Naive thymus-derived CD4-positive, alpha-beta T cell (primary cell): Measurements from ENCODE around the gene KLC1. TPM values are rescaled to one million over a fixed set of nuclear protein-coding genes. Genes with fewer than 3 reads are reported as not detected.
A peak's percentile ranks its signal among the peaks of the same experiment; 100 is the strongest.

Experiments
- ATAC-seq: fragments of 150-1000 bp; cut with Tn5 transposase; 2 replicates; pipeline ENCODE4 v1.10.0; 2021; ENCODE audit warnings: mild to moderate bottlenecking, moderate library complexity
- CTCF ChIA-PET: fragments of 350-600 bp; sonication (Branson Sonifier 250); formaldehyde crosslinking; loops from one replicate; lab custom pipeline; 2021; ENCODE audit warnings: antibody characterized with exemption; lab: Charles Lee
- POLR2A ChIA-PET: fragments of 350-600 bp; sonication (Branson Sonifier 250); formaldehyde crosslinking; loops from one replicate; lab custom pipeline; 2021; ENCODE audit warnings: antibody characterized with exemption, inconsistent platforms; lab: Charles Lee
- DNase-seq, 9 donors: peaks; one replicate each; pipeline versions ENCODE4 v3.0.0 to v3.0.0-alpha.2; 2020 to 2022; ENCODE audit warnings: mixed read lengths in 1 of 9
- H3K27ac ChIP-seq: one replicate; pipeline ENCODE4 v1.7.0; 2013; ENCODE audit warnings: mild to moderate bottlenecking, low read depth, low read length, moderate library complexity
- H3K27me3 ChIP-seq, 2 donors: one replicate each; pipeline ENCODE4 v1.7.0; 2013; ENCODE audit warnings: low read length in 2 of 2, mild to moderate bottlenecking in 2 of 2, moderate library complexity in 2 of 2; ENCODE audit not compliant: control insufficient read depth in 2 of 2, insufficient read depth in 2 of 2
- H3K36me3 ChIP-seq, 3 experiments: 1 replicate in 2 of 3; 2 replicates in 1 of 3; pipeline ENCODE4 v1.7.0; 2013; ENCODE audit warnings: low read length in 3 of 3, mild to moderate bottlenecking in 3 of 3, moderate library complexity in 1 of 3; ENCODE audit not compliant: insufficient read depth in 3 of 3, control insufficient read depth in 2 of 3
- H3K4me1 ChIP-seq, 2 donors: one replicate each; pipeline ENCODE4 v1.7.0; 2013; ENCODE audit warnings: low read length in 2 of 2, mild to moderate bottlenecking in 2 of 2, moderate library complexity in 1 of 2; ENCODE audit not compliant: control insufficient read depth in 2 of 2, insufficient read depth in 2 of 2
- H3K4me3 ChIP-seq: 2 replicates; pipeline ENCODE4 v1.7.0; 2013; ENCODE audit warnings: mild to moderate bottlenecking, low read length
- H3K9me3 ChIP-seq, 3 experiments: 1 replicate in 2 of 3; 2 replicates in 1 of 3; pipeline ENCODE4 v1.7.0; 2013; ENCODE audit warnings: low read length in 3 of 3; ENCODE audit not compliant: control insufficient read depth in 2 of 3
- H3K27ac Mint-ChIP-seq, 9 donors: one replicate each; pipeline ENCODE4 v1.8.0; 2020 to 2022; ENCODE audit warnings: mixed read lengths in 9 of 9, mild to moderate bottlenecking in 8 of 9, moderate library complexity in 5 of 9, inconsistent platforms in 2 of 9
- H3K27me3 Mint-ChIP-seq, 5 donors: one replicate each; pipeline ENCODE4 v1.8.0; 2021 to 2022; ENCODE audit warnings: mixed read lengths in 5 of 5, mild to moderate bottlenecking in 1 of 5
- H3K36me3 Mint-ChIP-seq, 5 donors: one replicate each; pipeline ENCODE4 v1.8.0; 2020 to 2022; ENCODE audit warnings: mixed read lengths in 5 of 5, mild to moderate bottlenecking in 3 of 5, inconsistent platforms in 1 of 5
- H3K4me1 Mint-ChIP-seq, 7 donors: one replicate each; pipeline ENCODE4 v1.8.0; 2020 to 2022; ENCODE audit warnings: mixed read lengths in 7 of 7, mild to moderate bottlenecking in 3 of 7, inconsistent platforms in 1 of 7
- H3K4me3 Mint-ChIP-seq, 10 donors: one replicate each; pipeline ENCODE4 v1.8.0; 2020 to 2022; ENCODE audit warnings: mild to moderate bottlenecking in 10 of 10, mixed read lengths in 10 of 10, moderate library complexity in 6 of 10, inconsistent platforms in 2 of 10
- H3K9me3 Mint-ChIP-seq, 11 donors: one replicate each; pipeline ENCODE4 v1.8.0; 2020 to 2022; ENCODE audit warnings: mixed read lengths in 11 of 11, mild to moderate bottlenecking in 4 of 11, inconsistent platforms in 1 of 11, moderate library complexity in 1 of 11
- intact Hi-C, 2 donors: fragments of 100-400 bp; cut with micrococcal nuclease; formaldehyde crosslinking; loops; one replicate each; pipeline ENCODE4 v1.15.1; 2023
- polyA plus RNA-seq, 2 donors: library from polyadenylated mRNA; unstranded; fragments of 300-500 nt; fragmentation: Illumina TruSeq; gene quantifications; one replicate each; pipeline ENCODE4 v1.2.3, GENCODE V29; 2021
- total RNA-seq, 6 experiments: library from RNA in 5 of 6; stranded (reverse) in 5 of 6; gene quantifications; 1 replicate in 5 of 6; 2 replicates in 1 of 6; pipeline ENCODE4 v1.2.3 and lab custom pipeline; 2021 to 2026

Gene KLC1
- total and polyA plus RNA-seq, 7 experiments from 2014 or later: 65.5 to 268 (median 161) TPM

- Mint-ChIP-seq H3K4me1 (peaks cover 0 to 4% (median 0%) of the 10 kb centered on the region in 7 donors), H3K27me3 (no peaks in the 10 kb centered on the region), H3K27ac (no peak overlapping the region), H3K9me3 (no peaks in the 10 kb centered on the region), H3K4me3 (no peak overlapping the region), H3K36me3 (peaks cover 0 to 34% (median 9%) of the 10 kb centered on the region in 5 donors)
- Histone ChIP-seq H3K9me3 (no peaks in the 10 kb centered on the region), H3K27me3 (no peaks in the 10 kb centered on the region), H3K4me1 (no peaks in the 10 kb centered on the region), H3K27ac (no peak overlapping the region), H3K36me3 (peaks cover 18 to 92% (median 28%) of the 10 kb centered on the region in 3 experiments), H3K4me3 (no peak overlapping the region)
- CTCF ChIA-PET: no interaction called here
- POLR2A ChIA-PET: no interaction called here
- ATAC-seq (no peak), DNase-seq (no peak)
- intact Hi-C loops: loop anchor here in 1 of 2 donors (10.0 kb wide), 1 partner anchor 60 kb away; no protein-coding TSS in a partner anchor
These were observed 55.9 kb downstream of the KLC1 start for GRCh38 chr14:103684871-103685270.

GRCh38 chr14:103685276-103686211 is 56.5 kb downstream of the KLC1 start:
- no peak overlapping the region for H3K27ac Mint-ChIP-seq
- Histone ChIP-seq H3K36me3 (peaks cover 17 to 91% (median 24%) of the 10 kb centered on the region in 3 experiments), H3K9me3 (no peaks in the 10 kb centered on the region), H3K27ac (no peak overlapping the region), H3K4me1 (no peaks in the 10 kb centered on the region), H3K4me3 (no peak overlapping the region), H3K27me3 (no peaks in the 10 kb centered on the region)
- CTCF ChIA-PET: no interaction called here
- peaks cover 0 to 4% (median 0%) of the 10 kb centered on the region in 7 donors for H3K4me1 Mint-ChIP-seq
- POLR2A ChIA-PET: interaction anchor here (1.1 kb wide), 1 partner anchor 14 kb away, joined by 3 read pairs; no protein-coding TSS in a partner anchor
- intact Hi-C loops: loop anchor here in 1 of 2 donors (10.0 kb wide), 1 partner anchor 59 kb away; no protein-coding TSS in a partner anchor
- no peak for ATAC-seq
- DNase-seq: no peak
- H3K4me3 Mint-ChIP-seq: no peak overlapping the region
- peaks cover 0 to 28% (median 9%) of the 10 kb centered on the region in 5 donors for H3K36me3 Mint-ChIP-seq
- no peaks in the 10 kb centered on the region for H3K9me3 Mint-ChIP-seq
- no peaks in the 10 kb centered on the region for H3K27me3 Mint-ChIP-seq

- POLR2A ChIA-PET: interaction anchor here (1.1 to 1.7 kb wide), 2 partner anchors 9 to 13 kb away, joined by 3 read pairs; no protein-coding TSS in a partner anchor
- intact Hi-C loops: loop anchor here in 1 of 2 donors (10.0 kb wide), 1 partner anchor 58 kb away; no protein-coding TSS in a partner anchor
- H3K27me3 Mint-ChIP-seq: no peaks in the 10 kb centered on the region
- peaks cover 0 to 4% (median 0%) of the 10 kb centered on the region in 7 donors for H3K4me1 Mint-ChIP-seq
- H3K36me3 ChIP-seq: peaks cover 13 to 84% (median 17%) of the 10 kb centered on the region in 3 experiments
- H3K4me3 ChIP-seq: no peak overlapping the region
- no peaks in the 10 kb centered on the region for H3K27me3 ChIP-seq
- no peak overlapping the region for H3K27ac Mint-ChIP-seq
- H3K9me3 Mint-ChIP-seq: no peaks in the 10 kb centered on the region
- no peak overlapping the region for H3K27ac ChIP-seq
- no peaks in the 10 kb centered on the region for H3K4me1 ChIP-seq
- no peak overlapping the region for H3K4me3 Mint-ChIP-seq
- H3K9me3 ChIP-seq: no peaks in the 10 kb centered on the region
- CTCF ChIA-PET: no interaction called here
- DNase-seq (no peak), ATAC-seq (no peak)
- peaks cover 0 to 21% (median 6%) of the 10 kb centered on the region in 5 donors for H3K36me3 Mint-ChIP-seq
These were observed 57.9 kb downstream of the KLC1 start for GRCh38 chr14:103686831-103687485.

GRCh38 chr14:103687712-103688111 is 58.7 kb downstream of the KLC1 start:
- Mint-ChIP-seq H3K27me3 (no peaks in the 10 kb centered on the region), H3K4me3 (no peak overlapping the region), H3K9me3 (no peaks in the 10 kb centered on the region), H3K4me1 (peaks cover 0 to 4% (median 0%) of the 10 kb centered on the region in 7 donors), H3K36me3 (peaks cover 0 to 21% (median 6%) of the 10 kb centered on the region in 5 donors), H3K27ac (no peak overlapping the region)
- no peaks in the 10 kb centered on the region for H3K9me3 ChIP-seq
- no peak overlapping the region for H3K4me3 ChIP-seq
- DNase-seq (no peak), ATAC-seq (no peak)
- no peaks in the 10 kb centered on the region for H3K4me1 ChIP-seq
- peaks cover 13 to 85% (median 17%) of the 10 kb centered on the region in 3 experiments for H3K36me3 ChIP-seq
- intact Hi-C loops: loop anchor here in 1 of 2 donors (10.0 kb wide), 1 partner anchor 57 kb away; no protein-coding TSS in a partner anchor
- H3K27me3 ChIP-seq: no peaks in the 10 kb centered on the region
- POLR2A ChIA-PET: interaction anchor here (1.7 kb wide), 1 partner anchor 8 kb away, joined by 3 read pairs; no protein-coding TSS in a partner anchor
- CTCF ChIA-PET: no interaction called here
- H3K27ac ChIP-seq: no peak overlapping the region

GRCh38 chr14:103688441-103688840 is 59.4 kb downstream of the KLC1 start:
- no peak overlapping the region for H3K4me3 Mint-ChIP-seq
- H3K36me3 Mint-ChIP-seq: peaks cover 0 to 14% (median 5%) of the 10 kb centered on the region in 5 donors
- Histone ChIP-seq H3K27me3 (no peaks in the 10 kb centered on the region), H3K27ac (no peak overlapping the region), H3K4me3 (no peak overlapping the region), H3K36me3 (peaks cover 7 to 85% (median 11%) of the 10 kb centered on the region in 3 experiments), H3K9me3 (no peaks in the 10 kb centered on the region), H3K4me1 (no peaks in the 10 kb centered on the region)
- intact Hi-C loops: loop anchor here in 1 of 2 donors (10.0 kb wide), 1 partner anchor 56 kb away; no protein-coding TSS in a partner anchor
- peak overlapping the region in 1 of 9 donors; percentile 25 for H3K27ac Mint-ChIP-seq
- DNase-seq: no peak
- ATAC-seq: no peak
- POLR2A ChIA-PET: no interaction called here
- H3K27me3 Mint-ChIP-seq: no peaks in the 10 kb centered on the region
- peaks cover 0 to 4% (median 0%) of the 10 kb centered on the region in 7 donors for H3K4me1 Mint-ChIP-seq
- CTCF ChIA-PET: interaction anchor here (0.7 to 1.0 kb wide), 2 partner anchors 9 to 75 kb away, joined by 3 read pairs; no protein-coding TSS in a partner anchor
- H3K9me3 Mint-ChIP-seq: no peaks in the 10 kb centered on the region
